SU-DHL-6 (cell line): Measurements from ENCODE around the gene PLCB1.
"Not testable (repeated sequence)": the region's sequence is repeated elsewhere in the genome, so short reads cannot be mapped to it uniquely, and the experiment has no call there.

ENCODE experiments used
- H2AFZ ChIP-seq: fragments of 200-600 bp; sonication (generic); 2 replicates; pipeline ENCODE4 v1.6.1; 2014; ENCODE audit warnings: low read depth, mild to moderate bottlenecking, moderate library complexity, mixed read lengths, antibody characterized with exemption, low read length; ENCODE audit not compliant: severe bottlenecking
- H3F3A ChIP-seq: fragments of 200-600 bp; shearing (Covaris generic); 2 replicates; pipeline ENCODE4 v1.6.0; 2016; ENCODE audit warnings: antibody characterized with exemption, mild to moderate bottlenecking; ENCODE audit not compliant: insufficient read depth
- H3K27ac ChIP-seq: fragments of 200-600 bp; sonication (generic); 2 replicates; pipeline ENCODE4 v1.5.1; 2016; ENCODE audit warnings: low read depth, mild to moderate bottlenecking, low read length, moderate library complexity, mixed read lengths
- H3K27me3 ChIP-seq: fragments of 200-600 bp; sonication (generic), shearing (Covaris generic); 2 replicates; pipeline ENCODE4 v1.6.0; 2014; ENCODE audit warnings: mild to moderate bottlenecking, low read length
- H3K36me3 ChIP-seq: fragments of 200-600 bp; sonication (generic); 2 replicates; pipeline ENCODE4 v1.6.1; 2014; ENCODE audit warnings: mild to moderate bottlenecking, low read length, mixed read lengths
- H3K4me2 ChIP-seq: fragments of 300-600, 200-600 bp; shearing (Covaris generic), sonication (generic); 2 replicates; pipeline ENCODE4 v1.6.0; 2014; ENCODE audit warnings: low read length, low read depth, mild to moderate bottlenecking; ENCODE audit not compliant: poor library complexity, severe bottlenecking
- H3K4me3 ChIP-seq: fragments of 200-600 bp; sonication (generic); 2 replicates; pipeline ENCODE4 v1.5.1; 2014; ENCODE audit warnings: antibody characterized with exemption, low read length, mild to moderate bottlenecking, mixed read lengths; ENCODE audit not compliant: insufficient read depth, poor library complexity, severe bottlenecking
- H3K79me2 ChIP-seq: fragments of 200-600 bp; sonication (generic); 2 replicates; pipeline ENCODE4 v1.6.1; 2014; ENCODE audit warnings: mild to moderate bottlenecking, low read length, moderate library complexity; ENCODE audit not compliant: insufficient read depth
- H3K9ac ChIP-seq: fragments of 200-600 bp; sonication (generic); 2 replicates; pipeline ENCODE4 v1.7.0; 2014; ENCODE audit warnings: mild to moderate bottlenecking, low read length
- H3K9me2 ChIP-seq: fragments of 200-600 bp; sonication (generic); replicated peaks from 2 replicates; pipeline ENCODE4 v1.6.1; 2014; ENCODE audit warnings: low read length; ENCODE audit not compliant: insufficient read depth
- H3K9me3 ChIP-seq: fragments of 200-600 bp; sonication (generic); 2 replicates; pipeline ENCODE4 v1.6.1; 2014; ENCODE audit warnings: low read length, mixed read lengths; ENCODE audit not compliant: insufficient read depth
- H4K20me1 ChIP-seq: fragments of 200-600 bp; sonication (generic); 2 replicates; pipeline ENCODE4 v1.6.1; 2014; ENCODE audit warnings: low read depth, mild to moderate bottlenecking, antibody characterized with exemption, low read length, moderate library complexity, mixed read lengths
- EZH2phosphoT487 ChIP-seq: fragments of 200-600 bp; sonication (generic), shearing (Covaris generic); conservative IDR thresholded peaks from 2 replicates; pipeline ENCODE4 v1.6.1; 2018; ENCODE audit warnings: mild to moderate bottlenecking, antibody characterized with exemption, low read length, moderate library complexity, mixed read lengths
- TF ChIP-seq, protein P1 (sequence below): fragments of 200-600 bp; sonication (generic); IDR thresholded peaks from one replicate; pipeline ENCODE4 v1.5.1; 2017; ENCODE audit warnings: antibody characterized with exemption, mild to moderate bottlenecking, low read length, moderate library complexity; ENCODE audit not compliant: insufficient read depth, poor library complexity, severe bottlenecking

Gene PLCB1

DNA sequence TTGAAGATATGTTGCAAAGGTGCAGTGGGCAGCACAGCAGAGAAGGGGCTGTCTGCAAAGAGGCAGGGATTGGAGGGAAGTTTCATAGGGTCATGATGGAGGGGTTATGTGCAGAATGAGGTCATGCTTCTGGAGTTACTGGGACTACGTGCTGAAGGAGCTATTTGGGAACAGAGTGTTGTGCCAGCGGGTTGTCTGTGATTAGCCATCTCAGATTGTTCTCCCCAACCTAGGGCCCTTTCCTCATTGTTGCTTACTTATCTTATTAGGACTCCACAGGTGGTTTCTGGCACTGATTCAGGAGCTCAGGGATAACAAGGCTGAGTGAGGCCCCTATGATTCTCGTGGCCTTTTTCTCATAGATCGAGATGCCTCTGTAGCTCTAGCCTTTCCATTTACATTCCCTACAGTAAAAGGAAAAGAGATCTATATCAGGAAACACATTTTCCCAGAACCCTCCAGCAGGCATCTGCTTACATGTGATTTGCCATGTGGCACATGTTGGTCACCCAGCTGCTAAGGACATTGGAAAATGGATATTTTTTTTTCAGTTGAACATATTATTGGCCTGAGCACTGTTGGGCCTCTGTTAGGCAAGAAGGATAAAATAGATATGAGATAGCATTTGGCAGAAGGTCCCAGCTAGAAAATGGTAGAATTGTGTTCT, 507.2 kb downstream of the PLCB1 start:
- H3K4me2 ChIP-seq = no peak overlapping the region
- H3K79me2 ChIP-seq = no peaks in the 10 kb centered on the region
- no peaks in the 10 kb centered on the region for H3F3A ChIP-seq
- no peaks in the 10 kb centered on the region for H3K9me3 ChIP-seq
- H3K27me3 ChIP-seq = no peaks in the 10 kb centered on the region
- H3K4me3 ChIP-seq = no peak overlapping the region
- H3K36me3 ChIP-seq = no peaks in the 10 kb centered on the region
- TF ChIP-seq EZH2phosphoT487 = no peak
- TF ChIP-seq, protein P1, sequence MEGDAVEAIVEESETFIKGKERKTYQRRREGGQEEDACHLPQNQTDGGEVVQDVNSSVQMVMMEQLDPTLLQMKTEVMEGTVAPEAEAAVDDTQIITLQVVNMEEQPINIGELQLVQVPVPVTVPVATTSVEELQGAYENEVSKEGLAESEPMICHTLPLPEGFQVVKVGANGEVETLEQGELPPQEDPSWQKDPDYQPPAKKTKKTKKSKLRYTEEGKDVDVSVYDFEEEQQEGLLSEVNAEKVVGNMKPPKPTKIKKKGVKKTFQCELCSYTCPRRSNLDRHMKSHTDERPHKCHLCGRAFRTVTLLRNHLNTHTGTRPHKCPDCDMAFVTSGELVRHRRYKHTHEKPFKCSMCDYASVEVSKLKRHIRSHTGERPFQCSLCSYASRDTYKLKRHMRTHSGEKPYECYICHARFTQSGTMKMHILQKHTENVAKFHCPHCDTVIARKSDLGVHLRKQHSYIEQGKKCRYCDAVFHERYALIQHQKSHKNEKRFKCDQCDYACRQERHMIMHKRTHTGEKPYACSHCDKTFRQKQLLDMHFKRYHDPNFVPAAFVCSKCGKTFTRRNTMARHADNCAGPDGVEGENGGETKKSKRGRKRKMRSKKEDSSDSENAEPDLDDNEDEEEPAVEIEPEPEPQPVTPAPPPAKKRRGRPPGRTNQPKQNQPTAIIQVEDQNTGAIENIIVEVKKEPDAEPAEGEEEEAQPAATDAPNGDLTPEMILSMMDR = no peak
- H3K9me2 ChIP-seq = no peaks in the 10 kb centered on the region
- H4K20me1 ChIP-seq = no peaks in the 10 kb centered on the region
- H3K27ac ChIP-seq = no peak overlapping the region
- H2AFZ ChIP-seq = no peak overlapping the region
- H3K9ac ChIP-seq = no peak overlapping the region

DNA sequence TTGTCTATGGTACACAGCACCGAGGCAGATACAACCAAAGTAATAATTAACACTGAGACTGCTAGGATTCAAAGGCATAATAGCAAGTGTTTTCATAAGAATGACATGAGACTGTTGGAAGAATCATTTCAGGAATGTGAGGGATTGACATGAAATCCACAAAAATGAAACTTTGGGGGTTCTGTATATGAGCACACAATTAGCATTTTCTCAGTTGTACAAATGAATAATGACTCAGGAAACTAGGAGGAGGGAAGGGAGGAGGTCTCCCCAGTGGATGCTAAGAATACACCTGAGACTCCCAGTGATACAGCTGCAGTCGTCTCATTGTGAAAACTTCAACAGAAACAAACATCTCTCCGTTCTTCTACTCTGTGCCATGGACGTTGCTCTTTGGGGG, 508.4 kb downstream of the PLCB1 start:
- H2AFZ ChIP-seq = no peak overlapping the region
- no peak overlapping the region for H3K9ac ChIP-seq
- H3K36me3 ChIP-seq = no peaks in the 10 kb centered on the region
- no peaks in the 10 kb centered on the region for H3F3A ChIP-seq
- no peaks in the 10 kb centered on the region for H3K79me2 ChIP-seq
- H3K9me3 ChIP-seq = no peaks in the 10 kb centered on the region
- no peaks in the 10 kb centered on the region for H4K20me1 ChIP-seq
- no peak overlapping the region for H3K4me3 ChIP-seq
- no peak overlapping the region for H3K4me2 ChIP-seq
- H3K27me3 ChIP-seq = no peaks in the 10 kb centered on the region
- no peak overlapping the region for H3K27ac ChIP-seq
- TF ChIP-seq, protein P1 = no peak
- no peaks in the 10 kb centered on the region for H3K9me2 ChIP-seq

DNA sequence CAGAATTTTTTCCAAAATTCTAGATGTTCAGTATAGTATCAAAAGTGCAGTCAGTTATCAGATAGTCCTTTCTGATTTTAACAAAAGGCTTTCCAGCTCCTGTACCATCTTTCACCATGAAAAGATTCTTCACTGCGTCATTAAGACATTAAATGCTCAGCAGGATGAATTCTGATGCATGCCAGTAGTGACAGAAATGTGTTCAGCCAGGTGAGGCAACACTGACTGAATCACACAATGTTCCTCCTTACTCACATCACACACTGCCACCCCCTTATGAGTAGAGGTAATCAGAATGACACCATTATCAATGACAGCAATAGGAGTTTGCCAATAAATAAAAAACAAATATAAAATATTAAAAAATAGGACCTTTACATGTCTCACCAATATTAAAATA, 510.2 kb downstream of the PLCB1 start:
- no peaks in the 10 kb centered on the region for H3K9me3 ChIP-seq
- no peaks in the 10 kb centered on the region for H3K9me2 ChIP-seq
- no peak overlapping the region for H3K27ac ChIP-seq
- no peaks in the 10 kb centered on the region for H3K27me3 ChIP-seq
- TF ChIP-seq EZH2phosphoT487 = no peak
- TF ChIP-seq, protein P1 = no peak
- H3K79me2 ChIP-seq = no peaks in the 10 kb centered on the region
- H3K4me3 ChIP-seq = no peak overlapping the region
- no peak overlapping the region for H3K4me2 ChIP-seq
- no peaks in the 10 kb centered on the region for H3F3A ChIP-seq
- H3K36me3 ChIP-seq = no peaks in the 10 kb centered on the region
- H2AFZ ChIP-seq = no peak overlapping the region
- H4K20me1 ChIP-seq = no peaks in the 10 kb centered on the region
- no peak overlapping the region for H3K9ac ChIP-seq

DNA sequence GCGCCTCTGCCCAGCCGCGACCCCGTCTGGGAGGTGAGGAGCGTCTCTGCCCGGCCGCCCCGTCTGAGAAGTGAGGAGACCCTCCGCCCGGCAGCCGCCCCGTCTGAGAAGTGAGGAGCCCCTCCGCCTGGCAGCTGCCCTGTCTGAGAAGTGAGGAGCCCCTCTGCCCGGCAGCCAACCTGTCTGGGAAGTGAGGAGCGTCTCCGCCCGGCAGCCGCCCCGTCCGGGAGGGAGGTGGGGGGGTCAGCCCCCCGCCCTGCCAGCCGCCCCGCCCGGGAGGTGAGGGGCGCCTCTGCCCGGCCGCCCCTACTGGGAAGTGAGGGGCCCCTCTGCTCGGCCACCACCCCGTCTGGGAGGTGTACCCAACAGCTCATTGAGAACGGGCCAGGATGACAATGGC, 512.4 kb downstream of the PLCB1 start:
- not testable (repeated sequence) for H3K27me3 ChIP-seq, H3K36me3 ChIP-seq, H3K4me2 ChIP-seq, H3K9me2 ChIP-seq, H3K27ac ChIP-seq, H3F3A ChIP-seq, H3K4me3 ChIP-seq, H3K79me2 ChIP-seq, H4K20me1 ChIP-seq, H3K9me3 ChIP-seq, H2AFZ ChIP-seq, H3K9ac ChIP-seq
